GM12878 (cell line): ENCODE measurements around the gene COX17. TPM values are rescaled to one million over a fixed set of nuclear protein-coding genes. Genes with fewer than 3 reads are reported as not detected.
A peak's percentile ranks its signal among the peaks of the same experiment; 100 is the strongest.

Source experiments
- ATAC-seq: fragments of 200-7000 bp; cut with Tn5 transposase; 3 replicates; pipeline ENCODE4 v1.9.1; 2020; ENCODE audit warnings: mild to moderate bottlenecking, moderate library complexity
- BruUV-seq: library from RNA; stranded (reverse); fragments of 400-500 nt; replicated peaks from 2 replicates; lab custom pipeline; 2021; lab: Mats Ljungman, UMichigan
- CTCF ChIA-PET: fragments of 300-600 bp; sonication (Branson Sonifier 250); formaldehyde crosslinking; extraction: SDS; loops from one replicate; lab custom pipeline; 2021; ENCODE audit warnings: inconsistent platforms; lab: Yijun Ruan, JAX
- POLR2A ChIA-PET: fragments of 350-600 bp; formaldehyde crosslinking; extraction: SDS; loops from one replicate; lab custom pipeline; 2021; ENCODE audit warnings: inconsistent platforms; lab: Charles Lee
- RAD21 ChIA-PET: fragments of 300-600 bp; sonication (Branson Sonifier 250); formaldehyde crosslinking; loops from one replicate; lab custom pipeline; 2023; ENCODE audit warnings: antibody characterized with exemption; ENCODE audit not compliant: unreplicated experiment; lab: Charles Lee
- SMC1A ChIA-PET: fragments of 300-600 bp; sonication (Branson Sonifier 250); formaldehyde crosslinking; loops from one replicate; lab custom pipeline; 2023; ENCODE audit not compliant: unreplicated experiment, uncharacterized antibody; lab: Charles Lee
- DNase-seq: peaks from one replicate; pipeline ENCODE4 v3.0.0-alpha.2; 2011; ENCODE audit warnings: low read depth, low spot score
- FAIRE-seq: peaks from 3 replicates; lab custom pipeline; 2011; peaks lifted over from hg19 to GRCh38; lab: Jason Lieb, UNC
- H2AFZ ChIP-seq: 2 replicates; pipeline ENCODE4 v1.6.0; 2011; ENCODE audit warnings: low read depth, low read length, control low read depth; ENCODE audit not compliant: control insufficient read depth
- H3K27ac ChIP-seq: 2 replicates; pipeline ENCODE4 v1.5.1; 2011; ENCODE audit warnings: control low read depth; ENCODE audit not compliant: control insufficient read depth, insufficient read depth
- H3K27me3 ChIP-seq, 2 experiments: replicated peaks in 1 of 2; 2 replicates each; pipeline versions ENCODE4 v1.6.0 to v1.6.1; 2011; ENCODE audit warnings: low read length in 1 of 2; ENCODE audit not compliant: control insufficient read depth in 2 of 2, insufficient read depth in 2 of 2
- H3K36me3 ChIP-seq, 2 experiments: 2 replicates each; pipeline ENCODE4 v1.5.1; 2011; ENCODE audit warnings: low read length in 1 of 2; ENCODE audit not compliant: control insufficient read depth in 2 of 2, insufficient read depth in 2 of 2
- H3K4me1 ChIP-seq: 2 replicates; pipeline ENCODE4 v1.6.1; 2011; ENCODE audit warnings: mild to moderate bottlenecking, low read length, moderate library complexity, mixed read lengths; ENCODE audit not compliant: control insufficient read depth, insufficient read depth
- H3K4me2 ChIP-seq: 2 replicates; pipeline ENCODE4 v1.6.0; 2011; ENCODE audit warnings: control low read depth; ENCODE audit not compliant: control insufficient read depth, insufficient read depth
- H3K4me3 ChIP-seq: fragments of 200-600 bp; sonication (generic); 2 replicates; pipeline ENCODE4 v1.5.1; 2016
- H3K79me2 ChIP-seq: 2 replicates; pipeline ENCODE4 v1.6.0; 2011; ENCODE audit warnings: low read length; ENCODE audit not compliant: control insufficient read depth, insufficient read depth
- H3K9ac ChIP-seq: 2 replicates; pipeline ENCODE4 v1.8.0; 2011; ENCODE audit warnings: low read length, control low read depth, mixed read lengths; ENCODE audit not compliant: control insufficient read depth, insufficient read depth
- H3K9me3 ChIP-seq: replicated peaks from 3 replicates; pipeline ENCODE4 v1.5.1; 2011; ENCODE audit warnings: mild to moderate bottlenecking, low read length; ENCODE audit not compliant: control insufficient read depth, insufficient read depth
- H4K20me1 ChIP-seq: 2 replicates; pipeline ENCODE4 v1.6.0; 2011; ENCODE audit not compliant: control insufficient read depth, insufficient read depth
- BRCA1 ChIP-seq: IDR thresholded peaks from 2 replicates; pipeline ENCODE4 v1.6.1; 2011; ENCODE audit warnings: low read depth, low read length, improper control_type of control experiment
- CEBPZ ChIP-seq: fragments of 150-350 bp; IDR thresholded peaks from 2 replicates; pipeline ENCODE4 v1.6.1; 2016; ENCODE audit warnings: low read depth, low read length
- EP300 ChIP-seq, 2 experiments: fragments of 150-350 bp in 1 of 2; IDR thresholded peaks; 2 replicates each; pipeline ENCODE4 v1.6.1; 2011 to 2012; ENCODE audit warnings: low read depth in 2 of 2, low read length in 2 of 2, borderline replicate concordance in 1 of 2, improper control_type of control experiment in 1 of 2, inconsistent platforms in 1 of 2; ENCODE audit not compliant: control insufficient read depth in 1 of 2
- ETV6 ChIP-seq, 2 experiments: fragments of 450-650 bp in 1 of 2; IDR thresholded peaks in 1 of 2; conservative IDR thresholded peaks in 1 of 2; 2 replicates each; pipeline ENCODE4 v1.6.1; 2014; ENCODE audit warnings: antibody characterized with exemption in 1 of 2, borderline replicate concordance in 1 of 2, low read depth in 1 of 2, mild to moderate bottlenecking in 1 of 2, moderate library complexity in 1 of 2
- KAT2A ChIP-seq: conservative IDR thresholded peaks from 2 replicates; pipeline ENCODE4 v1.6.1; 2011; ENCODE audit warnings: low read depth, low read length; ENCODE audit not compliant: control insufficient read depth
- NR2C1 ChIP-seq: fragments of 450-650 bp; IDR thresholded peaks from 2 replicates; pipeline ENCODE4 v1.6.1; 2017; ENCODE audit warnings: antibody characterized with exemption, mild to moderate bottlenecking, moderate library complexity
- POLR2AphosphoS2 ChIP-seq: IDR thresholded peaks from 2 replicates; pipeline ENCODE4 v1.6.1; 2011; ENCODE audit warnings: low read depth, mild to moderate bottlenecking, low read length, improper control_type of control experiment, moderate library complexity
- RAD21 ChIP-seq: IDR thresholded peaks from 2 replicates; pipeline ENCODE4 v1.6.1; 2011; ENCODE audit warnings: mild to moderate bottlenecking, low read depth, low read length, moderate library complexity; ENCODE audit not compliant: insufficient read depth
- RELB ChIP-seq: fragments of 450-650 bp; IDR thresholded peaks from 2 replicates; pipeline ENCODE4 v1.6.1; 2017; ENCODE audit warnings: low read depth, mild to moderate bottlenecking, moderate library complexity
- SMAD1 ChIP-seq: fragments of 450-650 bp; IDR thresholded peaks from 2 replicates; pipeline ENCODE4 v1.6.1; 2018; ENCODE audit warnings: mild to moderate bottlenecking, low read depth; ENCODE audit not compliant: partially characterized antibody
- ZNF687 ChIP-seq: fragments of 450-650 bp; IDR thresholded peaks from 2 replicates; pipeline ENCODE4 v1.6.1; 2017; ENCODE audit warnings: mild to moderate bottlenecking, moderate library complexity
- WGBS: methylation state at CpG from one replicate; pipeline ENCODE4 v1.1.6; 2016; ENCODE audit warnings: low lambda C conversion rate; ENCODE audit not compliant: insufficient replicate concordance, insufficient coverage; ENCODE audit errors: missing lambda C conversion rate; 5-methylcytosine and 5-hydroxymethylcytosine counted together
- in situ Hi-C: fragments of 300-500 bp; cut with MboI; formaldehyde crosslinking; loops from 9 replicates; pipeline ENCODE4 v1.14.3; 2018; ENCODE audit warnings: mixed read lengths
- intact Hi-C: fragments of 100-400 bp; cut with micrococcal nuclease; formaldehyde crosslinking; loops from one replicate; pipeline ENCODE4 v1.14.2; 2022; ENCODE audit not compliant: unreplicated experiment
- polyA plus RNA-seq, 11 experiments: library from polyadenylated mRNA; depleted of rRNA in 4 of 11; unstranded in 6 of 11; stranded (reverse) in 5 of 11; fragments of >200 nt; fragmentation: Nextera tagmentation in 4 of 11; fragmentation: Illumina TruSeq in 1 of 11; extraction: Ambion mirVana in 4 of 11; extraction: Trizol in 1 of 11; gene quantifications; 1 replicate in 1 of 11; 2 replicates in 10 of 11; pipeline versions ENCODE4 v1.2.1 to v1.2.3, GENCODE V29; 2011 to 2016; ENCODE audit warnings: inconsistent platforms in 2 of 11, missing spikeins in 2 of 11, low read depth in 1 of 11
- total RNA-seq, 4 experiments: library from RNA; depleted of rRNA in 3 of 4; stranded (reverse); fragments of >200 nt in 3 of 4; fragmentation: Illumina TruSeq in 1 of 4; extraction: Trizol in 1 of 4; gene quantifications; 2 replicates each; pipeline versions ENCODE4 v1.2.1 to v1.2.3, GENCODE V29; 2013 to 2021

COX17 gene
- total and polyA plus RNA-seq, 10 of the 15 experiments (the other 5 are each of a cell fraction or from before 2014, with no cell fraction given) = 111 to 717 (median 243) TPM

- peak; percentile 32; the same call in 1 of the 2 replicates for TF ChIP-seq RELB
- TF ChIP-seq RAD21 = no peak
- TF ChIP-seq, all 136 proteins: peak for 12
These were observed 49.7 kb downstream of the COX17 start (continued) for GRCh38 chr3:119627461-119627860.

GRCh38 chr3:119626196-119626595 is 51.0 kb downstream of the COX17 start:
- Histone ChIP-seq H4K20me1 (no peaks in the 10 kb centered on the region), H3K79me2 (no peaks in the 10 kb centered on the region), H3K4me3 (no peak overlapping the region), H3K4me1 (peaks cover 49% of the 10 kb centered on the region), H3K4me2 (no peak overlapping the region), H3K27me3 (no peaks in the 10 kb centered on the region), H2AFZ (no peak overlapping the region), H3K27ac (no peak overlapping the region), H3K9me3 (peaks cover 2% of the 10 kb centered on the region; the same call in 1 of the 3 replicates), H3K36me3 (no peaks in the 10 kb centered on the region; a peak in 1 of 4 replicates), H3K9ac (no peak overlapping the region)
- DNase-seq = no peak
- ChIA-PET SMC1A (interaction anchor here (1.2 to 9.4 kb wide), 11 partner anchors 11 to 76 kb away, joined by 3 to 128 read pairs (median 9); partner anchors contain the start of gene COX17), CTCF (interaction anchor here (0.6 to 3.5 kb wide), 6 partner anchors 22 to 131 kb away, joined by 3 to 42 read pairs (median 16); partner anchors contain the start of gene CD80), POLR2A (interaction anchor here (1.1 to 6.1 kb wide), 4 partner anchors 11 to 64 kb away, joined by 4 to 103 read pairs (median 22); partner anchors contain the start of gene PLA1A), RAD21 (interaction anchor here (1.0 to 7.8 kb wide), 8 partner anchors 10 to 55 kb away, joined by 3 to 103 read pairs (median 9); no protein-coding TSS in a partner anchor)
- BruUV-seq = no TSS peak
- TF ChIP-seq BRCA1 (no peak), CEBPZ (no peak), POLR2AphosphoS2 (no peak), ETV6 (conservative IDR thresholded peaks at IDR 0.05 in 1 of 2, IDR thresholded peaks at IDR 0.05 in 1 of 2; ENCODE audit: borderline replicate concordance in 1 of 2, low read depth in 1 of 2) (no peak), ZNF687 (no peak), SMAD1 (no peak), NR2C1 (no peak), KAT2A (no peak), EP300 (IDR thresholded peaks at IDR 0.05; ENCODE audit: borderline replicate concordance in 1 of 2, control insufficient read depth in 1 of 2, low read depth in 2 of 2, low read length in 2 of 2) (no peak)
- 95% methylated on average over 1 of the region's 1 CpG for WGBS
- no peak for ATAC-seq
- intact Hi-C loops (no loop called here), in situ Hi-C loops (no loop called here)
- no peak for FAIRE-seq
